ENCODE data around the gene IGF1R.
A peak's percentile ranks its signal among the peaks of the same experiment; 100 is the strongest.

IGF1R gene

DNA sequence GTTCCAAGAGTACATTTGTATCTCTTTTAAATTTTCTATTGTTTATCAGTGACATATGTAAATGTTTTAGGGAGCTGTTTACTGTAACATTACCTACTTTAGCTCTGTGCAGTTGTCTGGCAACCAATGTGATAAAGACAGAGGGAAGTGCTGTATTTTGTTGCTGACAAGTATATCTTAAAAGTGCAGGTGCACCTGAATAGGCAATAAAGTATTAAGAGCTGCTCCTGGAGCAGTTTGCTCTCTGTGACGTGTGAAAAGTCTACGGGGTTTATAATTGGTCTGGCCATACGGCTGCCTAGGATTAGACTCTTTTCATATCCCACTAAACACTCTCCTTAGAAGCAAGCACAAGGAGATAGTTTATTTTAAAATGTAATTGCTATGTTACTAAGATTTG lies 178.3 kb downstream of the IGF1R start:
- Histone ChIP-seq H3K9me3 (ENCODE audit: control insufficient read depth in 1 of 2, low read length in 2 of 2) (peaks cover 18 to 24% of the 10 kb centered on the region in 2 donors), H3K4me3 (ENCODE audit: low read depth in 1 of 2, low read length in 2 of 2) (no peak overlapping the region), H3K27ac (ENCODE audit: low read length) (no peak overlapping the region), H3K27me3 (ENCODE audit: low read depth, low read length) (no peaks in the 10 kb centered on the region), H3K36me3 (ENCODE audit: control insufficient read depth in 1 of 2, insufficient read depth in 2 of 2, low read length in 2 of 2) (peaks cover 0 to 7% of the 10 kb centered on the region in 2 donors), H3K4me1 (ENCODE audit: control insufficient read depth in 1 of 2, insufficient read depth in 2 of 2, low read length in 2 of 2) (peaks cover 0 to 10% of the 10 kb centered on the region in 2 donors)

DNA sequence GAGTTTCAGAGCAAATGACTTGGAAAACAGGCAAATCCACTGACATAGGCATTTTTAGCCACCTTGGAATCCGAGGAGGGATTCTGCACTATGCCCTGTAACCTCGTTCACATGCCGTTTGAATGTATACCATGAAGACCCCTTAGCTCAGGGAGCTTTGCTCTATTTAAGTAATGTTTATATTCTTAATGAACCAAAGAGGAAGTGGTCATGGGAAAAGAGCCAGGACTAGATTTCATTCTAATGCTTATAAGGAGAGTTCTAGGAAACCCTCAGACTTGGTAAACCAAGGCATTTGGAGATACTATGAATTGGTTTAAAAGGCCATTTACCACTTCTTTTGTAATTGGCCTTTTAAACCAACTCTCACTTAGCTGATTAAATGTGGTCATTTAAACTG lies 178.9 kb downstream of the IGF1R start:
- H3K4me3 ChIP-seq (ENCODE audit: low read depth in 1 of 2, low read length in 2 of 2) = no peak overlapping the region
- peaks cover 18 to 27% of the 10 kb centered on the region in 2 donors for H3K9me3 ChIP-seq (ENCODE audit: control insufficient read depth in 1 of 2, low read length in 2 of 2)
- peaks cover 0 to 10% of the 10 kb centered on the region in 2 donors for H3K4me1 ChIP-seq (ENCODE audit: control insufficient read depth in 1 of 2, insufficient read depth in 2 of 2, low read length in 2 of 2)
- no peaks in the 10 kb centered on the region for H3K27me3 ChIP-seq (ENCODE audit: low read depth, low read length)
- H3K27ac ChIP-seq (ENCODE audit: low read length) = no peak overlapping the region
- H3K36me3 ChIP-seq (ENCODE audit: control insufficient read depth in 1 of 2, insufficient read depth in 2 of 2, low read length in 2 of 2) = peaks cover 0 to 7% of the 10 kb centered on the region in 2 donors

DNA sequence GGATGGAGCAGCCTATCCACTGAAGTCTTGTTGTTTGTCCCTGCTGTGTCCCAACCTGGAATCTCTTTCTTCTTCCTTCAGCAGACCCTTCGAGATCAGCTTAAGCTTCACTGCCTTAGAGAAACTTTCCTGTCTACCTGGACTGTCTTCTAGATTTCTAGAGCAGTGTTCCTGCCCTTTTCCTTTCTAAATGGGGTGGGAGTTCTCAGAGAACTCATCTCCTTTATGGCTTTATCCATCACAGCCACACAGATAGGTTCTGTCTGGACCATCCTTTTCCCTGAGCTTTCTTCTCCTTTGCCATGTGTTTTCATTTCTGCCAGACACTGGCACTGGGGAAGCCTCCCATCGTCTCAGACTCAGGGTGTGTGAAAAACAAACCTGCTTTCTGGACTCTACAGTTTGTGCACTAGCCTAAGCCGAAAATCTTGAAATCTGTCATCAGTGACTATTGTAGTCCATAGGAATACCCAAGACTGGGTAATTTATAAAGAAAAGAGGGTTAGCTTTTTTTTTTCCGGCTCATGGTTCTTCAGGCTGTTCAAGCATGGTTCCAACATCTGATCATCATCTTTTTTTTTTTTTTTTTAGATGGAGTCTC lies 181.8 kb downstream of the IGF1R start:
- H3K9me3 ChIP-seq (ENCODE audit: control insufficient read depth in 1 of 2, low read length in 2 of 2) = peaks cover 18 to 27% of the 10 kb centered on the region in 2 donors

DNA sequence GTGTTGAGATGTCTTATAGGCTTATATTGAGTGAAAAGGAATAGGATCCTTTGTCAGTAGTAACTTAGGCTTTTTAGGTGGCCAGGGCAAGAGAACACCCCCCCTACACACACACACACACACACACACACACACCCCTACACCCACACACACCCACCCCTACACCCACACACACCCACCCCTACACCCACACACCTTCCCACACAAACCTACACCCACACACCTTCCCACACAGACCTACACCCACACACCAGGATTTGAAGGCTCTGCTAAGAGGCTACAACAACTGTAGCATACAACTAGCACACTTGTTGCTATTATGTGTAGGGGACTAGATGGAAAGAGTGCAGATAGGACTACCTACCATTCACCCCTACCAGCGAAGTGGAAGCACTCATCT lies 186.6 kb downstream of the IGF1R start:
- Histone ChIP-seq H3K27me3 (ENCODE audit: low read depth, low read length) (no peaks in the 10 kb centered on the region), H3K9me3 (ENCODE audit: control insufficient read depth in 1 of 2, low read length in 2 of 2) (peaks cover 11 to 14% of the 10 kb centered on the region in 2 donors), H3K4me3 (ENCODE audit: low read depth in 1 of 2, low read length in 2 of 2) (no peak overlapping the region), H3K36me3 (ENCODE audit: control insufficient read depth in 1 of 2, insufficient read depth in 2 of 2, low read length in 2 of 2) (peaks cover 0 to 7% of the 10 kb centered on the region in 2 donors), H3K4me1 (ENCODE audit: control insufficient read depth in 1 of 2, insufficient read depth in 2 of 2, low read length in 2 of 2) (no peaks in the 10 kb centered on the region), H3K27ac (ENCODE audit: low read length) (no peak overlapping the region)

More for the DNA sequence above, 181.8 kb downstream of the IGF1R start:
- Histone ChIP-seq H3K27me3 (ENCODE audit: low read depth, low read length) (no peaks in the 10 kb centered on the region), H3K4me1 (ENCODE audit: control insufficient read depth in 1 of 2, insufficient read depth in 2 of 2, low read length in 2 of 2) (no peaks in the 10 kb centered on the region), H3K4me3 (ENCODE audit: low read depth in 1 of 2, low read length in 2 of 2) (peak overlapping the region in 1 of 2 donors; percentile 3), H3K27ac (ENCODE audit: low read length) (no peak overlapping the region), H3K36me3 (ENCODE audit: control insufficient read depth in 1 of 2, insufficient read depth in 2 of 2, low read length in 2 of 2) (peaks cover 0 to 7% of the 10 kb centered on the region in 2 donors)

DNA sequence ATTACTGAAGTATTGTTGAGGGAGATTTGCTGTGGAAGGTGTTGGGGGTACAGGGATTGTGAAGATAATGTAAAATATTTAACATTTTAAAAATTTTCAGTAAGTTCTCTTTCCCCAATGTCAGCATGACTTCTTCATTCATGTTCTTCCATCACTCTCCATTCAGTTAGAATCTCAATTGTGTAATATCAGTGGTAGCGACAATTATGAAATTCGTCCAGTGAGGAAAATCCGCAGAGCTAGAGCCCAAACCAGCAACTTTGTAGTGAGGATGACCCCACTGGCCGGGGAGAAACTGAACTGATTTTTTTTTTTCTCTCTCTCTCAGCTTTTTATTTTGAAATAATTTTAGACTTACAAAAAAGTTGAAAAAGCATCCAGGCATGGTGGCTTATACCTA lies 187.5 kb downstream of the IGF1R start:
- H3K27ac ChIP-seq (ENCODE audit: low read length) = no peak overlapping the region
- no peak overlapping the region for H3K4me3 ChIP-seq (ENCODE audit: low read depth in 1 of 2, low read length in 2 of 2)
- peaks cover 0 to 6% of the 10 kb centered on the region in 2 donors for H3K36me3 ChIP-seq (ENCODE audit: control insufficient read depth in 1 of 2, insufficient read depth in 2 of 2, low read length in 2 of 2)
- H3K9me3 ChIP-seq (ENCODE audit: control insufficient read depth in 1 of 2, low read length in 2 of 2) = peaks cover 7 to 9% of the 10 kb centered on the region in 2 donors
- no peaks in the 10 kb centered on the region for H3K4me1 ChIP-seq (ENCODE audit: control insufficient read depth in 1 of 2, insufficient read depth in 2 of 2, low read length in 2 of 2)
- H3K27me3 ChIP-seq (ENCODE audit: low read depth, low read length) = no peaks in the 10 kb centered on the region

DNA sequence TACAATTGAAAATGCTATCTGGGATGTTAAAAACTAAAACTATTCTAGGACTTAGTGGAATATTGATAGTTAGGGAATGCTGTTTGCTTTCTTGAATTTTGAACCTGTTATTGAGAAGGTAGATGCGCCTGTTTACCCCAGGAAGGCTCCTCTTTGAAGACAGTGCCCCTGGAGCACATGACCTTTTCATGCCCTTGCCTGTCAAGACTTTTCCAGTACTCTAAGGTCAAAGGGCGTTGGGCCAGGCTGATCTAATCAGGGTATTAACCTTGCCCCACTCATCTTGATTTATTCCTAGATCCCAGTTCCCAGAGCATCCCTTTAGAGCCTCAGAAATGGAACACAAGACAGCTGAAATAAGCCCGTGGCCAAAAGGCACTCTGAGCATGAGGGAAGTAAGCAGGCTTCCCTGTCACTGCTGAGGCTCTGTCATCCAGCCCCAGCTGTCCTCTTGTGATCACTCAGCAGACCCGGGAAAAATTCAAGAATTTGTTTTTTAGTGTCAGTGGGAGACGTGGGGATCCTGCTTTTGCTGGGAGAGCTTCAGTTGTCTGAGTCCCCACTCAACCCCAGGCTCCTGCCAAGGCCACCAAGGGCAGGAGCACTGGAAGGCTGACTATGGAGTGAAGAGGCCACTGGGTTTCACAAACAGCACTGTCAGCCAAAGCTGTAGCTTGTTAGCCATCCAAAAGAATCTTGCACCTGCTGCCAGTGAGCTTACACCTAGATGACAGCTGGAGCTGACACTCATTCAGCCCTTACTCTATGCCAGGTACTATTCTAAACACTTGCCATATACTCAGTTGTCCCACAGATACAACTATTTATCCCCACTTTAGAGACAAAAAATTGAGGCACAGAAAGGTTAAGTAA lies 190.3 kb downstream of the IGF1R start:
- H3K27ac ChIP-seq (ENCODE audit: low read length) = no peak overlapping the region
- H3K9me3 ChIP-seq (ENCODE audit: control insufficient read depth in 1 of 2, low read length in 2 of 2) = no peaks in the 10 kb centered on the region
- H3K4me1 ChIP-seq (ENCODE audit: control insufficient read depth in 1 of 2, insufficient read depth in 2 of 2, low read length in 2 of 2) = peaks cover 0 to 10% of the 10 kb centered on the region in 2 donors
- no peaks in the 10 kb centered on the region for H3K36me3 ChIP-seq (ENCODE audit: control insufficient read depth in 1 of 2, insufficient read depth in 2 of 2, low read length in 2 of 2)
- H3K4me3 ChIP-seq (ENCODE audit: low read depth in 1 of 2, low read length in 2 of 2) = no peak overlapping the region
- H3K27me3 ChIP-seq (ENCODE audit: low read depth, low read length) = no peaks in the 10 kb centered on the region

DNA sequence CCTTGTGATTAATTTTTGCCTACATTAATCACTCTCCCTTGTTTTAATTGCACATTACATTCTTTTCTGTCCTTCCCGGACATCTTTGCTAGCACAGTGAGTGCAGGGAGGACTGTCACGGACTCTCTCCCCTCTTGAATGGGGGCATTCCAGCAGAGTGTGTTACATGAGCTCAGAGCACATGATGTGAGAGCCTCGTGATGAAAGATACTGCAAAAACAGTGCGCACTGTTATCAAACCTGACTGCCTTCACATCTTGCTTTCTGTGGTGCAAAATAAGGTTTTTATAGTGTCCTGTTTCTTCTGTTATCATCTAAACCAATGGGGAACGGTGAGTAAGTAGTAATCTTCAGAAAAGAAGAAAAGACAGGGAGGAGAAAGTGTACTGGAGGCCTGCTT lies 191.7 kb downstream of the IGF1R start:
- Histone ChIP-seq H3K4me3 (ENCODE audit: low read depth in 1 of 2, low read length in 2 of 2) (no peak overlapping the region), H3K9me3 (ENCODE audit: control insufficient read depth in 1 of 2, low read length in 2 of 2) (no peaks in the 10 kb centered on the region), H3K4me1 (ENCODE audit: control insufficient read depth in 1 of 2, insufficient read depth in 2 of 2, low read length in 2 of 2) (peaks cover 0 to 24% of the 10 kb centered on the region in 2 donors), H3K36me3 (ENCODE audit: control insufficient read depth in 1 of 2, insufficient read depth in 2 of 2, low read length in 2 of 2) (no peaks in the 10 kb centered on the region), H3K27ac (ENCODE audit: low read length) (no peak overlapping the region), H3K27me3 (ENCODE audit: low read depth, low read length) (no peaks in the 10 kb centered on the region)

DNA sequence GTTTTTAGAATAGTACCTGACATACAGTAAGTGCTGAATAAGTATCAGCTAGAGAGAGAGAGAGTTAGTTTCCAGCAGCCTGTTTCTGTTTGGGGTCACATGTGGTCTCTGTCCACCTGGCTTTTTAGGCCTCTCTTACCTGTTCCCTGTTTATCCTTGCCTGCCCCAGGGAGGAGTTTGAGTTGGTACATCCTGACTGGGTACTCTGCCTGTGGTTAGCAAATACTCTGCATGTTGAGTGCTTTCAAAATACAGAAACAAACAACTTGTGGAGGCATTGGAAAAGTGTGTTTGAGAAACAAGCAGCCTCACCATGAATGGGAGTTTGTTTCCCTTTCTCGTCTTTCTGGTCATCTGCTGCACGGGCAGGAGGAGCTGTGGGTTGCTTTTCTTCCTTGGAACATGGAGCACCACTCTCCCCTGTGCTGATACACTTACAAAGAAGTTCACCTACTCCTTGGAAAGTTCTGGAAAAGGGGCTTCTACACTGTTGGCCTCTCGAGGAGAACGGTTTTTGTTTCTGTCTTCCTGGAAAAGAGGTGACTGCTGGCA lies 193.2 kb downstream of the IGF1R start:
- Histone ChIP-seq H3K9me3 (ENCODE audit: control insufficient read depth in 1 of 2, low read length in 2 of 2) (no peaks in the 10 kb centered on the region), H3K36me3 (ENCODE audit: control insufficient read depth in 1 of 2, insufficient read depth in 2 of 2, low read length in 2 of 2) (no peaks in the 10 kb centered on the region), H3K4me1 (ENCODE audit: control insufficient read depth in 1 of 2, insufficient read depth in 2 of 2, low read length in 2 of 2) (peaks cover 0 to 25% of the 10 kb centered on the region in 2 donors), H3K27me3 (ENCODE audit: low read depth, low read length) (no peaks in the 10 kb centered on the region), H3K27ac (ENCODE audit: low read length) (no peak overlapping the region), H3K4me3 (ENCODE audit: low read depth in 1 of 2, low read length in 2 of 2) (no peak overlapping the region)

DNA sequence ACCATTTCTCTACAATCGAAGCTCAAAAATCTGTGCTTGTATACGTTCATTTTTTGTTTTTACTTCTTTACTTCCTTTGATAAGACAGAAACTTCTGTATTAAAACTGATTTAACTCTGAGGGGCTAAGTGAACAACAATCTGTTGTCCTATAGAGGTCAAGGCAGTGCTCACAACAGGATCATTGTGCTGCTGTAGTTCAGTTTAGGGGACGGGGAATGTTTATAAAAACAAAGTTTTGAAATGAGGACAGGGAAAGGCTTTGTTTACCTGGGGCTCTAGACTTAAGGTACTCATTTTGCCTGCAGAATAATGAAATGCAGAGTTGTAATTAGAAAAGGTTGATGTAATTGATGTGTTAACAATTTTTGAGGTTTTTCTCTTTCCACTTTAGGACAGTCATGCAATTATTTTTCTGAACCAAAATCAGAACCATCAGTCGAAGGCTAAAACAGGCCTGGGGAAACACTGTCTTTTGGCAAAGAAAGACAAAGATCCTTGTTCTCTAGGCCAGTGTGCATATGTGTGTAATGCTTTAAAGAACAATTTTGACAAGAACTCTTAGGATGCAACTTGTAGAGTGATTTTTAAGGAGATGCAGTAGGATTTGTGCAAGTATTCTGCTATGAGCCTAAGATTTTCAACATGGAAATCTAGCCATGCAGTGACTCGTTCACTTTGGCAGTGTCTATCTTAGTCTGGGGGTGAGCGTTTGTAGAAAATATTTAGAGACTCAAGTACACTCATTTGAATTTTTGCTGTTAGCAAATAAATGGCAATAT lies 194.0 kb downstream of the IGF1R start:
- no peaks in the 10 kb centered on the region for H3K9me3 ChIP-seq (ENCODE audit: control insufficient read depth in 1 of 2, low read length in 2 of 2)
- no peak overlapping the region for H3K4me3 ChIP-seq (ENCODE audit: low read depth in 1 of 2, low read length in 2 of 2)
- H3K27ac ChIP-seq (ENCODE audit: low read length) = no peak overlapping the region
- H3K4me1 ChIP-seq (ENCODE audit: control insufficient read depth in 1 of 2, insufficient read depth in 2 of 2, low read length in 2 of 2) = peaks cover 0 to 25% of the 10 kb centered on the region in 2 donors
- no peaks in the 10 kb centered on the region for H3K36me3 ChIP-seq (ENCODE audit: control insufficient read depth in 1 of 2, insufficient read depth in 2 of 2, low read length in 2 of 2)
- H3K27me3 ChIP-seq (ENCODE audit: low read depth, low read length) = no peaks in the 10 kb centered on the region

DNA sequence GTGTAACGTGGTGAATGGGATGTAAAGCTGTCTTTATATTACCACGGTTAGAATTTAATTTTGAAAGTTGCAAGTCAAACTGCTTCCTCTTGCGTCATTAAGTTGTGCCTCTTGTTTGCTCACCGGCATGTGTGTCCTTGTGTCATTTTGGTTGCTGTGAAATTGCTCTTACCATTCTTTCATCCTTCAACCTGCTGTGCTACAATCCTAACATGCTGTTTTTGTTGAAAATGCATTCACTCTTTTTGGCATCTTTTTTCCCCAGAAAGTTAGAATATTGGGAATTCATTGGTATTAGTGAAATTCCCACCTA lies 194.6 kb downstream of the IGF1R start:
- no peaks in the 10 kb centered on the region for H3K27me3 ChIP-seq (ENCODE audit: low read depth, low read length)
- no peaks in the 10 kb centered on the region for H3K9me3 ChIP-seq (ENCODE audit: control insufficient read depth in 1 of 2, low read length in 2 of 2)
- H3K4me3 ChIP-seq (ENCODE audit: low read depth in 1 of 2, low read length in 2 of 2) = no peak overlapping the region
- peaks cover 0 to 25% of the 10 kb centered on the region in 2 donors for H3K4me1 ChIP-seq (ENCODE audit: control insufficient read depth in 1 of 2, insufficient read depth in 2 of 2, low read length in 2 of 2)
- H3K36me3 ChIP-seq (ENCODE audit: control insufficient read depth in 1 of 2, insufficient read depth in 2 of 2, low read length in 2 of 2) = no peaks in the 10 kb centered on the region
- H3K27ac ChIP-seq (ENCODE audit: low read length) = no peak overlapping the region

DNA sequence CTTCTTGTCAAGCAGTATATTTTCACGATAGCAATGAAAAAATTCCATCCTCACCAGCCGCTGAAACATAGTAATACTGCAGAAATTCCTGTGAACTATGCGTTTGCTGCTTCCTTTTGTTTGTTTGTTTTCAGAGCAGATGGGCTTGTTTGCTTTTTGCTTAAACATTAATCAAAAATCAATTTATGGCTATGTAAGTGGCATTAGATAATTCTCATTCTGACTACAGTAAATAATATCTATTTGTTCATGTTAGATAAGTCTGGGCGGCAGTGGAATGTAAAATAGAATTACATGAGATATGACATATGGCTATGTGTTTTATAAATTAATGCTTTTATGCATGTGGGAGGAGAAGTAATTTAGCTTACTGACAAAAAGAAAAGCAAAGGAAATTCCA lies 195.5 kb downstream of the IGF1R start:
- Histone ChIP-seq H3K4me1 (ENCODE audit: control insufficient read depth in 1 of 2, insufficient read depth in 2 of 2, low read length in 2 of 2) (peaks cover 0 to 25% of the 10 kb centered on the region in 2 donors), H3K27ac (ENCODE audit: low read length) (no peak overlapping the region), H3K36me3 (ENCODE audit: control insufficient read depth in 1 of 2, insufficient read depth in 2 of 2, low read length in 2 of 2) (no peaks in the 10 kb centered on the region), H3K9me3 (ENCODE audit: control insufficient read depth in 1 of 2, low read length in 2 of 2) (no peaks in the 10 kb centered on the region), H3K27me3 (ENCODE audit: low read depth, low read length) (no peaks in the 10 kb centered on the region), H3K4me3 (ENCODE audit: low read depth in 1 of 2, low read length in 2 of 2) (no peak overlapping the region)

Data from muscle layer of duodenum (tissue), 2 donors.